Testis (tissue), 3 donors: ENCODE measurements around the gene PIP5K1B. TPM values are rescaled to one million over a fixed set of nuclear protein-coding genes. Genes with fewer than 3 reads are reported as not detected.
A peak's percentile ranks its signal among the peaks of the same experiment; 100 is the strongest.

Experiments
- DNase-seq: peaks from one replicate; pipeline ENCODE4 v3.0.0-alpha.2; 2019
- H3K27ac ChIP-seq, 2 donors: fragments of 200-600 bp; sonication (generic); one replicate each; pipeline ENCODE4 v1.5.1; 2019
- H3K27me3 ChIP-seq: fragments of 200-600 bp; sonication (generic); one replicate; pipeline ENCODE4 v1.5.1; 2019
- H3K36me3 ChIP-seq: fragments of 200-600 bp; sonication (generic); one replicate; pipeline ENCODE4 v1.5.1; 2017; ENCODE audit warnings: low read depth; ENCODE audit errors: missing control alignments
- H3K4me1 ChIP-seq: fragments of 200-600 bp; sonication (generic); one replicate; pipeline ENCODE4 v1.5.1; 2019
- H3K4me3 ChIP-seq, 2 donors: fragments of 200-600 bp; sonication (generic); one replicate each; pipeline ENCODE4 v1.5.1; 2017 to 2019
- H3K9me3 ChIP-seq: fragments of 200-600 bp; sonication (generic); one replicate; pipeline ENCODE4 v1.5.1; 2017
- POLR2A ChIP-seq: fragments of 450-650 bp; IDR thresholded peaks from one replicate; pipeline ENCODE4 v1.6.1; 2017; ENCODE audit warnings: antibody characterized with exemption, mild to moderate bottlenecking, moderate library complexity
- WGBS, 2 donors: methylation state at CpG; one replicate each; pipeline ENCODE4 v1.1.5; 2018; 5-methylcytosine and 5-hydroxymethylcytosine counted together
- intact Hi-C: fragments of 100-400 bp; cut with DNase I; formaldehyde crosslinking; loops from one replicate; pipeline ENCODE4 v1.15.1; 2023; ENCODE audit warnings: low total_unique reads
- polyA plus RNA-seq: library from polyadenylated mRNA; stranded (reverse); fragments of 350-450 nt; fragmentation: Illumina TruSeq; extraction: RNeasy Lipid Tissue Mini Kit (QIAGEN cat#74804); gene quantifications from one replicate; pipeline ENCODE4 v1.2.3, GENCODE V29; 2014; ENCODE audit warnings: low read depth, low replicate concordance; ENCODE audit not compliant: insufficient read depth
- total RNA-seq, 2 donors: library from RNA; depleted of rRNA; stranded (reverse); fragments of >200 nt; gene quantifications; one replicate each; pipeline ENCODE4 v1.2.3, GENCODE V29; 2016
- TF ChIP-seq, protein P1 (sequence below), 3 experiments: fragments of 450-650 bp in 2 of 3; fragments of 200-600 bp in 1 of 3; sonication (generic) in 1 of 3; IDR thresholded peaks; one replicate each; pipeline ENCODE4 v1.5.1; 2016 to 2019; ENCODE audit warnings: antibody characterized with exemption in 3 of 3, mild to moderate bottlenecking in 2 of 3, moderate library complexity in 1 of 3

Gene PIP5K1B
- total and polyA plus RNA-seq, 3 donors from 2014 or later, result 53.6 to 70.5 (median 66.9) TPM

DNA sequence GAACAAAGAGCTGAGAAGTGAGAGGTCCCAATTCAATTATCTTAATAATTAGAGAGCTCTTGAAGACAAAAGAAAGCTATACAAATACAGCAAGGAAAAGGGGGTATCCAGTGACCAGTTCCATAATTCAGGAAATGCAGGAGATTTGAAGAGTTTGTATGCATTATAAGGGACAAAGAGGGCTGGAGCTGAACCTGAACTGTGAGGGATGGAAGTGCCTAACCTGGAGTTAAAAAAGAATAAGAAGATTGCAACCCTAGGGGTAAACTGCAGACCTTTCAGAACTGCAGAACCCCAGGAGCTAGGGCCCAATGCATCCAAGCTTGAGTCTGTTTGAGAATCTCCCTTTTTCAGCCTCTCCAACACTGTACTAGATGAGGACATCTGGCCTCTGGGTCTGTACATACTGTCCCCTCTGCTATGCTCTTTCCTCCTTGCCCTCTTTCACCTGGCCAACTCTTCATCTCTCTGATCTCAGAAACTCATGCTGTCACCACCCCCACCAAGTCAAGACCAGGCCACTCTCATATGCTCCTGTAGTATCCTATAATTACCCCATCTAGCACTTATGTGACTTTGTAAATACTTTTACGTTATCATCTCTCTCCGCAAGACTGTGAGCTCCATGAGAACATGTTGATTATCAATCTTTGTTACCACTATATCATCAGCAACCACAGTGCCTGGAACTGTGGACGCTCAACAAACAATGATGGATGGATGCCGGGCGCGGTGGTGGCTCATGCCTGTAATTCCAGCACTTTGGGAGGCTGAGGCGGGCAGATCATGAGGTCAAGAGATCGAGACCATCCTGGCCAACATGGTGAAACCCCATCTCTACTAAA lies 315.5 kb downstream of the PIP5K1B start:
- H3K4me3 ChIP-seq, result no peak overlapping the region
- H3K27ac ChIP-seq, result no peak overlapping the region
- no peaks in the 10 kb centered on the region for H3K27me3 ChIP-seq
- no peaks in the 10 kb centered on the region for H3K4me1 ChIP-seq
- intact Hi-C loops, result no loop called here
- DNase-seq, result no peak
- no peaks in the 10 kb centered on the region for H3K36me3 ChIP-seq
- TF ChIP-seq, protein P1, sequence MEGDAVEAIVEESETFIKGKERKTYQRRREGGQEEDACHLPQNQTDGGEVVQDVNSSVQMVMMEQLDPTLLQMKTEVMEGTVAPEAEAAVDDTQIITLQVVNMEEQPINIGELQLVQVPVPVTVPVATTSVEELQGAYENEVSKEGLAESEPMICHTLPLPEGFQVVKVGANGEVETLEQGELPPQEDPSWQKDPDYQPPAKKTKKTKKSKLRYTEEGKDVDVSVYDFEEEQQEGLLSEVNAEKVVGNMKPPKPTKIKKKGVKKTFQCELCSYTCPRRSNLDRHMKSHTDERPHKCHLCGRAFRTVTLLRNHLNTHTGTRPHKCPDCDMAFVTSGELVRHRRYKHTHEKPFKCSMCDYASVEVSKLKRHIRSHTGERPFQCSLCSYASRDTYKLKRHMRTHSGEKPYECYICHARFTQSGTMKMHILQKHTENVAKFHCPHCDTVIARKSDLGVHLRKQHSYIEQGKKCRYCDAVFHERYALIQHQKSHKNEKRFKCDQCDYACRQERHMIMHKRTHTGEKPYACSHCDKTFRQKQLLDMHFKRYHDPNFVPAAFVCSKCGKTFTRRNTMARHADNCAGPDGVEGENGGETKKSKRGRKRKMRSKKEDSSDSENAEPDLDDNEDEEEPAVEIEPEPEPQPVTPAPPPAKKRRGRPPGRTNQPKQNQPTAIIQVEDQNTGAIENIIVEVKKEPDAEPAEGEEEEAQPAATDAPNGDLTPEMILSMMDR (IDR thresholded peaks at IDR 0.05), result no peak
- TF ChIP-seq POLR2A, result no peak
- WGBS, 2 donors, result 90 to 93% methylated on average over 8 of the region's 8 CpGs
- H3K9me3 ChIP-seq, result no peaks in the 10 kb centered on the region

DNA sequence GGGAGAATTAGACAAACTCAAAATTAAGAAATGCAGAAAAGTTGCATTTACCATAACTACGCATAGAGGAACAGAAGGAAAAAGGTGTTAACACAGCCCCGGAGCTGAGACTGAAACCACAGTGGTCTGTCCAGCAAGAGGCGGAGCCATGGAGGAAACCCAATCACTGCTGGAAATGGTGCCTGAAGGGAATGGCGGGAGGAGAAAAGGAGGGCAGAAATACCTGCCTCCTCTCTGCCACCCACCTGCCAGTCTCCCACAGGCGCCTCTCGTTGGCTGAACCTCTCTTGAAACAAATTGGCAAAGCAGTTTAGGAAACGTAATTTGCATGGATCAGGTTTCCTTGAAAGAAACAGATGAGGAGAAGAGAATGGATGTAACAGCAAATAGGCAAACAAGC lies 318.6 kb downstream of the PIP5K1B start:
- no peak for TF ChIP-seq POLR2A
- TF ChIP-seq, protein P1 (IDR thresholded peaks at IDR 0.05), result no peak
- Histone ChIP-seq H3K27ac (no peak overlapping the region), H3K4me3 (no peak overlapping the region), H3K36me3 (no peaks in the 10 kb centered on the region), H3K4me1 (no peaks in the 10 kb centered on the region), H3K27me3 (no peaks in the 10 kb centered on the region), H3K9me3 (no peaks in the 10 kb centered on the region)
- WGBS, 2 donors, result 42 to 62% methylated on average over 7 of the region's 7 CpGs
- intact Hi-C loops, result no loop called here
- no peak for DNase-seq

DNA sequence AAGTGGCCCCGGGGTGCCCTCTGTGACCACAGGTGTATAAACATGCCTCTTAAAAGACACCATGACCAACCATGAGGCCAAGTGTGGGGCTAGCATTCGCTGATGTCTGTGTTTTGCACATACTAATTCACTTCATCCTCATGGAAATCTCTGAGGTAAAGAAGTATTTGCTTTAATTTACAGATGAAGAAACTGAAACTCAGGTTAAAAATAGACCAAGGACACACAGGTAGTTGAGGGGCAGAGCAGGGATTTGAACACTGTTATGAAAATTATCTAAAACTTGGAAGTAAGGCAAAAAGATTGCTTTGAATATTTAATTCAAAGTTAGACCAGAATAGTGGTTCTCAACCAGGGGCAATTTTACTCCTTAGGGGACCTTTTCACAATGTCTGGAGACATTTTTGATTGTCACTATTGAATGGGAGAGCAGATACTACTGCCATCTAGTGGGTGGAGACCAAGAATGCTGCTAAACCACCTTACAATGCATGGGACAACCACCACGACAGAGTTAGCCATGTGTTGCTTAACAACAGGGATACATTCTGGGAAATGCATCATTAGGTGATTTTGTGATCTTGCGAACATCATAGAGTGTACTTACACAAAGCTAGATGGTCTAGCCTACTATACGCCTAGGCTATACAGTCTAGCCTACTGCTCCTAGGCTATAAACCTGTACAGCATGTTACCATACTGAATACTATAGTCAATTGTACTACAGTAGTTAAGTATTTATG lies 322.5 kb downstream of the PIP5K1B start:
- 62 to 74% methylated on average over 5 of the region's 5 CpGs for WGBS, 2 donors
- Histone ChIP-seq H3K36me3 (no peaks in the 10 kb centered on the region), H3K4me3 (no peak overlapping the region), H3K27ac (no peak overlapping the region), H3K4me1 (no peaks in the 10 kb centered on the region), H3K27me3 (no peaks in the 10 kb centered on the region), H3K9me3 (no peaks in the 10 kb centered on the region)
- TF ChIP-seq, protein P1 (IDR thresholded peaks at IDR 0.05), result peak; percentile 56 to 65 (median 59)
- TF ChIP-seq POLR2A, result no peak
- intact Hi-C loops, result no loop called here
- peak; percentile 56 for DNase-seq

DNA sequence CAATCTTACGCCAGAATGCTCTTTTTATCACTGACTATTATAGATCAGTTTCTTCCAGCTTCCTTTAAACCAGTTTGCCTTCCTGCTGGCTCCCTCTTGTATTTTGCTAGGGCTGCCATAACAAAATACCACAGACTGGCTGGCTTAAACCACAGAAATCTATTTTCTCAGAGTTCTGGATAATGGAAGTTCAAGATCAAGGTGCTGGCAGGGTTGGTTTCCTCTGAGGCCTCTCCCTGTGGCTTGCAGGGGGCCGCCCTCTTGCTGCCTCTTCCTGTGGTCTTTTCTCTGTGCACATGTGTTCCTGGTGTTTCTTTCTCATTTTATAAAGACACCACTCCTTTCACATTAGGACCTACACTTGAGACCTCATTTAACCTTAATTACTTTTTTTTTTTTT lies 323.7 kb downstream of the PIP5K1B start:
- no peaks in the 10 kb centered on the region for H3K4me1 ChIP-seq
- no peaks in the 10 kb centered on the region for H3K27me3 ChIP-seq
- H3K4me3 ChIP-seq, result no peak overlapping the region
- 87 to 95% methylated on average over 2 of the region's 2 CpGs for WGBS, 2 donors
- no peak overlapping the region for H3K27ac ChIP-seq
- intact Hi-C loops, result no loop called here
- no peaks in the 10 kb centered on the region for H3K36me3 ChIP-seq
- H3K9me3 ChIP-seq, result no peaks in the 10 kb centered on the region
- TF ChIP-seq, protein P1 (IDR thresholded peaks at IDR 0.05), result no peak
- no peak for TF ChIP-seq POLR2A
- no peak for DNase-seq
